Measurements from ENCODE around the gene SH3TC2. TPM values are rescaled to one million over a fixed set of nuclear protein-coding genes. Genes with fewer than 3 reads are reported as not detected.

SH3TC2 gene
- 1.4 TPM for total RNA-seq
- long read RNA-seq, partial matches to known transcripts: 0 of 1 reads
- long read RNA-seq, other reads (novel, unspliced or antisense): 1 of 1 reads

DNA sequence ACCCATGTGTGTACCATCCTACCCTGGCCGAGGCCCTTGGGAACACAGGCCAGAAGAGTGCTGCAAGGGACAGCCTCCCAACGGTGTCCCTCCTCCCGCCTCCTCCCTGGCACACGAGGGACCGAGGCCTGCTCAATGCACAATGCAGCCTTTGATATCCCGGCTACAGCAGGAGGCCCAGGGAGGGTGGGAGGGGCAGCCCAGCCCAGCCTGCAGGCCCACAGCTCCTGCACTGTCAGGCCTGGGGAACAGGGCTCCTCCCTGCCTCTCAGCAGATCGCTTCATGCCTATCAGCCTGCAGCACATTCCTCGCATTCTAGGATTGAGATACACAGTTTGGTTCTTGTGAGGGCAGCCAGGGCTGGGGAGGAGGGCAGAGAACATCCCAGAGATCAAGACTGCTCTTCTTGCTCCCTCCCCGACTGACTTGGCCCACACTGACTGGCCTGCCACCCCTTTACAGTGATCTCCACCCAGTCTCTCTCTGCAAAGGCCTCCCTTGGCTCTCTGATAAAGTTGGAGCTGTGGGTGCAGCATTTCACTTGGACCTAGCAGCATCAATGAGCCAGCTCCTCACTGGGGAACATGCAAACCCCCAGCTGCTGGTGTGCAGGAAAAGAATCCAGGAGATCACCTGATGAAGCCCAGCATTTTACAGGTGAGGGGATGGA is at the start of gene SH3TC2:
SH3TC2 (minus strand) TSS at position 46 of the 671 bp plus-strand sequence; CDS start at position 6, 40 bp downstream.
- ATAC-seq: peak; percentile 78
- no peaks in the 10 kb centered on the region for H3K27me3 ChIP-seq
- TF ChIP-seq, protein P1, sequence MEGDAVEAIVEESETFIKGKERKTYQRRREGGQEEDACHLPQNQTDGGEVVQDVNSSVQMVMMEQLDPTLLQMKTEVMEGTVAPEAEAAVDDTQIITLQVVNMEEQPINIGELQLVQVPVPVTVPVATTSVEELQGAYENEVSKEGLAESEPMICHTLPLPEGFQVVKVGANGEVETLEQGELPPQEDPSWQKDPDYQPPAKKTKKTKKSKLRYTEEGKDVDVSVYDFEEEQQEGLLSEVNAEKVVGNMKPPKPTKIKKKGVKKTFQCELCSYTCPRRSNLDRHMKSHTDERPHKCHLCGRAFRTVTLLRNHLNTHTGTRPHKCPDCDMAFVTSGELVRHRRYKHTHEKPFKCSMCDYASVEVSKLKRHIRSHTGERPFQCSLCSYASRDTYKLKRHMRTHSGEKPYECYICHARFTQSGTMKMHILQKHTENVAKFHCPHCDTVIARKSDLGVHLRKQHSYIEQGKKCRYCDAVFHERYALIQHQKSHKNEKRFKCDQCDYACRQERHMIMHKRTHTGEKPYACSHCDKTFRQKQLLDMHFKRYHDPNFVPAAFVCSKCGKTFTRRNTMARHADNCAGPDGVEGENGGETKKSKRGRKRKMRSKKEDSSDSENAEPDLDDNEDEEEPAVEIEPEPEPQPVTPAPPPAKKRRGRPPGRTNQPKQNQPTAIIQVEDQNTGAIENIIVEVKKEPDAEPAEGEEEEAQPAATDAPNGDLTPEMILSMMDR (IDR thresholded peaks at IDR 0.05): no peak
- no peaks in the 10 kb centered on the region for H3K9me3 ChIP-seq
- H3K4me1 ChIP-seq: peaks cover 17% of the 10 kb centered on the region
- H3K27ac ChIP-seq: peak within 1 kb of the TSS; percentile 69
- intact Hi-C loops (cut with DNase I): no loop called here
- DNase-seq: peak; percentile 60
- no peak within 1 kb of the TSS for H3K4me3 ChIP-seq
- no peaks in the 10 kb centered on the region for H3K36me3 ChIP-seq

DNA sequence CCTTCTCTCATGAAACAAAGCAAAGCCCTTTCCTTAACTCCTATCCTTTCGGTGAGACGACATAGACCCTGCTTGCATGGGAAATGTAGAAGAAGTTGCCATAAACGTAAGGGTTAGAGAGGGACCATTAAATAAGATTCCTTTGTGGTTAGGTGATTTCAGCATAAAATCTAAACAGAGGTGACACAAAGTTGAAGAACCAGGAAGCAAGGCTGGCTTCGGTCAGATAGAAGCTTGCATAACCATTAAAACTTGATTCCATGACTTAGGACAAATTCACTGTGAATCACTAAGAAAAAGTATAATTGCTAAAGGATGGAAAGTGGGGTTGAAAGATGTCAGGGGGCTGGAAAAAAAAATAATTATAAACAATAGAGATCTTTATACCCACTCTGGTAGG is 47.5 kb upstream of the SH3TC2 start:
- intact Hi-C loops (cut with DNase I): loop anchor here (10.0 kb wide), 1 partner anchor 376 kb away; no protein-coding TSS in a partner anchor
- ATAC-seq: no peak
- no peak overlapping the region for H3K4me3 ChIP-seq
- H3K9me3 ChIP-seq: no peaks in the 10 kb centered on the region
- peaks cover 7% of the 10 kb centered on the region for H3K4me1 ChIP-seq
- TF ChIP-seq, protein P1 (IDR thresholded peaks at IDR 0.05): no peak
- no peaks in the 10 kb centered on the region for H3K36me3 ChIP-seq
- DNase-seq: no peak
- H3K27ac ChIP-seq: no peak overlapping the region
- H3K27me3 ChIP-seq: no peaks in the 10 kb centered on the region

DNA sequence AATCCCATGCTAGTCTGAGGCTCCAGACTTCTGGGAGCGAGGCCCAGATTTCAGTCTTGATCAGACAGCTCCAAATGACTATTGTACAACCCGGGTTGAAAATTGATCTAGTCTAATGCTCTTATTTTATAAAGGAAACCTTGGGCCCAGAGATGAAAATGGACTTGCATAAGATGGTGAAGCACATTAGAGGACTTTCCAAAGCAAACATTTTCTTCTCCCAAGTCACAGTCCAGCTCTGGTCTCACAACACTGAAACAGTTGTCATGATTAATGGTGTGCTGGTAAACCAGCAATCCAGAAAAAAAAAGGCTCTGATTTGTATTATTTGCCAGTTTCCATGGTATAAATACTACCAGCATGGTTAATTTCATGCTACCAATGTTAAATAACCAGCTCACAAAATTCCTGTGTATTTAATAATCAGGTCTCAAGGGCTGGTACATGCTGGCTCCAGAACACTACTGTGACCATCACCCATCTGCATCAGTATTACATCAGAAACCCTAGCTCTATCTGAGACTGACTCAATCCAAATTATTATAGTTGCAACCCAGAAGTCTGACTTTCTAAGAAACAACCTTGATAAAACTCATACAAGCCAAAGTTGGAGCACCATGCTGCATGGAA is 45.9 kb upstream of the SH3TC2 start:
- Histone ChIP-seq H3K9me3 (no peaks in the 10 kb centered on the region), H3K36me3 (no peaks in the 10 kb centered on the region), H3K4me3 (no peak overlapping the region), H3K27me3 (no peaks in the 10 kb centered on the region), H3K27ac (no peak overlapping the region), H3K4me1 (no peaks in the 10 kb centered on the region)
- ATAC-seq (no peak), DNase-seq (no peak)
- TF ChIP-seq, protein P1 (IDR thresholded peaks at IDR 0.05): no peak
- intact Hi-C loops (cut with DNase I): no loop called here

DNA sequence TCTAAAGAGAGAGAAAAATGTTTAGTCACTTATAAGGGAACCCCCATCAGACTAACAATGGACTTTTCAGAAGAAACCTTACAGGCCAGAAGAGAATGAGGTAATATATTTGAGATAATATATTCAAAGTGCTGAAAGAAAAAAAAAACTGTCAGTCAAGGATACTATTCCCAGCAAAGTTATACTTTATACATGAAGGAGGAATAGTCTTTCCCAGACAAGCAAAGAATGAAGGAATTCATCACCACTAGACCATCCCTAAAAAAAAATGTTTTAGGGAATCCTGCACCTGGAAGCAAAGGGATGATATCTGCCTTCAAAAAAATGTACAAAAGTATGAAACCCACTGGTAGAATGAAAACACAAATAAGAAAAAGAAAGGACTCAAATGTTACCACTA is 37.5 kb upstream of the SH3TC2 start:
- TF ChIP-seq, protein P1 (IDR thresholded peaks at IDR 0.05): no peak
- Histone ChIP-seq H3K36me3 (no peaks in the 10 kb centered on the region), H3K27me3 (no peaks in the 10 kb centered on the region), H3K27ac (no peak overlapping the region), H3K9me3 (peaks cover 16% of the 10 kb centered on the region), H3K4me3 (no peak overlapping the region), H3K4me1 (no peaks in the 10 kb centered on the region)
- DNase-seq (no peak), ATAC-seq (no peak)
- intact Hi-C loops (cut with DNase I): no loop called here

DNA sequence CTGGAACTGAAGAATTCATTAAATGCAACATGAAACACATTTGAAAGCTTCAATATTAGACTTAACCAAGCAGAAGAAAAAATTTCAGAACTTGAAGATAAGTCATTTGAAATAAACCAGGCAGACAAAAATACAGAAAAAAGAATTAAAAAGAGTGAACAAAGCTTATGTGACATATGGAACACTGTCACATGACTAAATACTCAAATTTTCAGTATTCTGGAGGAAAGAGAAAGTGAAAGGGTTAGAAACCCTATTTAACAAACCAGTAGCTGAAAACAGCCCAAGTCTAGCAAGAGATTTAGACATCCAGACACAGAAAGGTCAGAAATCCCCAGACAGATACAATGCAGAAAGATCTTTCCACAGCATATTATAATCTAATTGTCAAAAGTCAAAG is 37.1 kb upstream of the SH3TC2 start:
- Histone ChIP-seq H3K4me3 (no peak overlapping the region), H3K9me3 (peaks cover 16% of the 10 kb centered on the region), H3K4me1 (no peaks in the 10 kb centered on the region), H3K27ac (no peak overlapping the region), H3K27me3 (no peaks in the 10 kb centered on the region), H3K36me3 (no peaks in the 10 kb centered on the region)
- no peak for DNase-seq
- no peak for ATAC-seq
- TF ChIP-seq, protein P1 (IDR thresholded peaks at IDR 0.05): no peak
- intact Hi-C loops (cut with DNase I): no loop called here

Data from upper lobe of right lung (tissue), 1 donor.